ENCODE data around the gene HAPLN3.

DNA sequence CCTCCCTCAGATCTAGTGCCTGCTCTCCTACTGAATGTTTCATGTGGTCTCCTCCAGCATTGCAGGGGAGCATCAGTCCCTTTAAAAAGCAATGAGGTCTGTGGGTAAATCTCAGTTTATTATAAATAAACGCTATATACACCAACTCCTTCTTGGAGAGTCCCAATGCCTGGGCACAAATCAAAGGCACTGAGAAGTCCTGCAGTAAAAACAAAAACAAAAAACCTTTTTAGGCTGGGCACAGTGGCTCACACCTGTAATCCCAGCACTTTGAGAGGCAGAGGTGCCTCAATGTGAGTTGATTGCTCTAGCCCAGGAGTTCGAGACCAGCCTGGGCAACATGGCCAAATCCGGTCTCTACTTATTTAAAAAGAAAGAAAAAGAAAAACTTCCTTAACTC is 47.1 kb downstream of the HAPLN3 start:
- TF ChIP-seq EZH2 (IDR thresholded peaks at IDR 0.05; ENCODE audit: borderline replicate concordance, insufficient read depth, low read length, poor library complexity, severe bottlenecking): no peak
- TF ChIP-seq EP300 (conservative IDR thresholded peaks at IDR 0.05; ENCODE audit: poor library complexity, severe bottlenecking): no peak
- TF ChIP-seq, protein P1, sequence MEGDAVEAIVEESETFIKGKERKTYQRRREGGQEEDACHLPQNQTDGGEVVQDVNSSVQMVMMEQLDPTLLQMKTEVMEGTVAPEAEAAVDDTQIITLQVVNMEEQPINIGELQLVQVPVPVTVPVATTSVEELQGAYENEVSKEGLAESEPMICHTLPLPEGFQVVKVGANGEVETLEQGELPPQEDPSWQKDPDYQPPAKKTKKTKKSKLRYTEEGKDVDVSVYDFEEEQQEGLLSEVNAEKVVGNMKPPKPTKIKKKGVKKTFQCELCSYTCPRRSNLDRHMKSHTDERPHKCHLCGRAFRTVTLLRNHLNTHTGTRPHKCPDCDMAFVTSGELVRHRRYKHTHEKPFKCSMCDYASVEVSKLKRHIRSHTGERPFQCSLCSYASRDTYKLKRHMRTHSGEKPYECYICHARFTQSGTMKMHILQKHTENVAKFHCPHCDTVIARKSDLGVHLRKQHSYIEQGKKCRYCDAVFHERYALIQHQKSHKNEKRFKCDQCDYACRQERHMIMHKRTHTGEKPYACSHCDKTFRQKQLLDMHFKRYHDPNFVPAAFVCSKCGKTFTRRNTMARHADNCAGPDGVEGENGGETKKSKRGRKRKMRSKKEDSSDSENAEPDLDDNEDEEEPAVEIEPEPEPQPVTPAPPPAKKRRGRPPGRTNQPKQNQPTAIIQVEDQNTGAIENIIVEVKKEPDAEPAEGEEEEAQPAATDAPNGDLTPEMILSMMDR (IDR thresholded peaks at IDR 0.05; ENCODE audit: poor library complexity, severe bottlenecking): no peak
- no peak for TF ChIP-seq POLR2AphosphoS5 (IDR thresholded peaks at IDR 0.05)
- no peak for TF ChIP-seq RAD21 (conservative IDR thresholded peaks at IDR 0.05)
- no peak for TF ChIP-seq MXI1 (conservative IDR thresholded peaks at IDR 0.05; ENCODE audit: poor library complexity, severe bottlenecking)

Data from neural cell (in vitro differentiated cells).